C4-2B (cell line): ENCODE measurements around the gene EXOC3L2.

Experiments used
- ZFX ChIP-seq: fragments of 450-650 bp; IDR thresholded peaks from 2 replicates; pipeline ENCODE4 v1.6.1; 2017
- TF ChIP-seq, protein P1 (sequence below): fragments of 450-650 bp; conservative IDR thresholded peaks from 2 replicates; pipeline ENCODE4 v1.5.1; 2017; ENCODE audit warnings: mild to moderate bottlenecking

DNA sequence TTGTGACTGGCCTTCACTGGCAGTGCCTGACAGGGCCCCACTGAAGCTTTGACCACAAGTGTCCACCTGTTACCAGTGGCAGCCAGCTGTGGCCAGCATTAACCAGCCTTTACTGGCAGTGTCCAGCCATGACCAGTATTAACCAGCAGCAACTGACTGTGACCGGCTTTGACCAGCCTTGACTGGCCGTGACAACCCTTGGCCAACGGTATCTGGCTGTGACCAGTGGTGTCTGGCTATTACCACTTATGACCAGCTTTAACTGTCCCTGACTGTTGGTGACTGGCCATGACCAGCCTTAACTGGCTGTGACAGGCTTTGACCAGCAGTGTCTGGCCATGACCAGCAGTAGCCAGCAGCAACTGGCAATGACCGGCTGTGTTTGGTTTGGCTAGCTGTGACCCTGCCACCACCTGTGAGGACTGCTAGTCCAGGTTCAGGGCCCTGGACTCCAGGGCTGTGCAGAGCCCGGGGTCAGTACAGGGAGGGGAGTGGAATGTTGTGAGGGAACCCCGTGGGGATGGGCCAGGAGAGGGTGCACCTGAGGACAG, 45.2 kb upstream of the EXOC3L2 start:
- TF ChIP-seq, protein P1, sequence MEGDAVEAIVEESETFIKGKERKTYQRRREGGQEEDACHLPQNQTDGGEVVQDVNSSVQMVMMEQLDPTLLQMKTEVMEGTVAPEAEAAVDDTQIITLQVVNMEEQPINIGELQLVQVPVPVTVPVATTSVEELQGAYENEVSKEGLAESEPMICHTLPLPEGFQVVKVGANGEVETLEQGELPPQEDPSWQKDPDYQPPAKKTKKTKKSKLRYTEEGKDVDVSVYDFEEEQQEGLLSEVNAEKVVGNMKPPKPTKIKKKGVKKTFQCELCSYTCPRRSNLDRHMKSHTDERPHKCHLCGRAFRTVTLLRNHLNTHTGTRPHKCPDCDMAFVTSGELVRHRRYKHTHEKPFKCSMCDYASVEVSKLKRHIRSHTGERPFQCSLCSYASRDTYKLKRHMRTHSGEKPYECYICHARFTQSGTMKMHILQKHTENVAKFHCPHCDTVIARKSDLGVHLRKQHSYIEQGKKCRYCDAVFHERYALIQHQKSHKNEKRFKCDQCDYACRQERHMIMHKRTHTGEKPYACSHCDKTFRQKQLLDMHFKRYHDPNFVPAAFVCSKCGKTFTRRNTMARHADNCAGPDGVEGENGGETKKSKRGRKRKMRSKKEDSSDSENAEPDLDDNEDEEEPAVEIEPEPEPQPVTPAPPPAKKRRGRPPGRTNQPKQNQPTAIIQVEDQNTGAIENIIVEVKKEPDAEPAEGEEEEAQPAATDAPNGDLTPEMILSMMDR, result no peak
- no peak for TF ChIP-seq ZFX
